WTC11 (cell line): ENCODE results near the gene GPC5. TPM values are rescaled to one million over a fixed set of nuclear protein-coding genes. Genes with fewer than 3 reads are reported as not detected.
A peak's percentile ranks its signal among the peaks of the same experiment; 100 is the strongest.

Source experiments
- ATAC-seq: fragments of 200-7000 bp; cut with Tn5 transposase; 2 replicates; pipeline ENCODE4 v1.10.0; 2021; ENCODE audit warnings: mild to moderate bottlenecking, moderate library complexity
- CTCF ChIA-PET: fragments of 300-600 bp; sonication (Branson Sonifier 250); formaldehyde crosslinking; loops from one replicate; lab custom pipeline; 2021; ENCODE audit warnings: antibody characterized with exemption; lab: Charles Lee
- POLR2A ChIA-PET: fragments of 350-600 bp; sonication (Branson Sonifier 250); formaldehyde crosslinking; loops from one replicate; lab custom pipeline; 2021; ENCODE audit warnings: antibody characterized with exemption; lab: Charles Lee
- DNase-seq: peaks from one replicate; pipeline ENCODE4 v3.0.0; 2021; ENCODE audit warnings: low spot score
- H3K27ac Mint-ChIP-seq: 2 replicates; pipeline ENCODE4 v1.8.0; 2021; ENCODE audit warnings: mixed read lengths
- H3K27me3 Mint-ChIP-seq: 2 replicates; pipeline ENCODE4 v1.8.0; 2021; ENCODE audit warnings: low read depth, mild to moderate bottlenecking, moderate library complexity, mixed read lengths
- H3K36me3 Mint-ChIP-seq: 2 replicates; pipeline ENCODE4 v1.8.0; 2021; ENCODE audit warnings: mixed read lengths
- H3K4me1 Mint-ChIP-seq: 2 replicates; pipeline ENCODE4 v1.8.0; 2022; ENCODE audit warnings: mixed read lengths
- H3K4me3 Mint-ChIP-seq: 2 replicates; pipeline ENCODE4 v1.8.0; 2021; ENCODE audit warnings: mild to moderate bottlenecking, moderate library complexity, mixed read lengths
- H3K9me3 Mint-ChIP-seq: 2 replicates; pipeline ENCODE4 v1.8.0; 2021; ENCODE audit warnings: mixed read lengths
- CBFB ChIP-seq: sonication (generic); formaldehyde crosslinking; IDR thresholded peaks from 2 replicates; pipeline ENCODE4 v1.8.1; 2022; ENCODE audit warnings: mild to moderate bottlenecking, low read depth, missing genetic modification reagents
- CTCF ChIP-seq: fragments of 200-600 bp; IDR thresholded peaks from 2 replicates; pipeline ENCODE4 v1.8.0; 2022; ENCODE audit warnings: antibody characterized with exemption
- E2F1 ChIP-seq: sonication (generic); formaldehyde crosslinking; IDR thresholded peaks from 2 replicates; pipeline ENCODE4 v1.8.0; 2022; ENCODE audit warnings: mild to moderate bottlenecking, missing genetic modification reagents
- EMX1 ChIP-seq: fragments of 250-450 bp; sonication (Bioruptor Pico); IDR thresholded peaks from 2 replicates; pipeline ENCODE4 v1.8.0; 2021; ENCODE audit warnings: mild to moderate bottlenecking
- ERG ChIP-seq: fragments of 250-450 bp; sonication (Bioruptor Pico); IDR thresholded peaks from 2 replicates; pipeline ENCODE4 v1.8.0; 2021; ENCODE audit warnings: mild to moderate bottlenecking
- GRHL2 ChIP-seq: fragments of 250-450 bp; sonication (Bioruptor Pico); IDR thresholded peaks from 2 replicates; pipeline ENCODE4 v1.8.0; 2022; ENCODE audit warnings: mild to moderate bottlenecking, moderate library complexity; ENCODE audit not compliant: insufficient replicate concordance, severe bottlenecking
- IRF2 ChIP-seq: sonication (generic); formaldehyde crosslinking; IDR thresholded peaks from 2 replicates; pipeline ENCODE4 v1.8.0; 2022; ENCODE audit warnings: low read depth, missing genetic modification reagents, borderline replicate concordance
- KAT7 ChIP-seq: sonication (generic); formaldehyde crosslinking; IDR thresholded peaks from 2 replicates; pipeline ENCODE4 v1.8.1; 2023; ENCODE audit warnings: missing genetic modification reagents, mild to moderate bottlenecking, borderline replicate concordance
- NFATC4 ChIP-seq: fragments of 250-450 bp; sonication (Bioruptor Pico); IDR thresholded peaks from 2 replicates; pipeline ENCODE4 v1.9.0; 2021; ENCODE audit warnings: mild to moderate bottlenecking
- NR1H2 ChIP-seq: sonication (generic); formaldehyde crosslinking; IDR thresholded peaks from 2 replicates; pipeline ENCODE4 v1.9.0; 2021; ENCODE audit warnings: mild to moderate bottlenecking, moderate library complexity, missing genetic modification reagents
- OVOL2 ChIP-seq: fragments of 250-450 bp; sonication (Bioruptor Pico); IDR thresholded peaks from 2 replicates; pipeline ENCODE4 v1.9.0; 2021; ENCODE audit warnings: mild to moderate bottlenecking, borderline replicate concordance
- PREB ChIP-seq: sonication (generic); formaldehyde crosslinking; IDR thresholded peaks from 2 replicates; pipeline ENCODE4 v1.8.1; 2022; ENCODE audit warnings: mild to moderate bottlenecking, missing genetic modification reagents, moderate library complexity, borderline replicate concordance
- TEAD1 ChIP-seq: sonication (generic); formaldehyde crosslinking; IDR thresholded peaks from 2 replicates; pipeline ENCODE4 v1.8.0; 2022; ENCODE audit warnings: mild to moderate bottlenecking, missing genetic modification reagents
- USF1 ChIP-seq: sonication (generic); formaldehyde crosslinking; IDR thresholded peaks from 2 replicates; pipeline ENCODE4 v1.8.0; 2022; ENCODE audit warnings: mild to moderate bottlenecking, missing genetic modification reagents
- ZBTB43 ChIP-seq: sonication (generic); formaldehyde crosslinking; IDR thresholded peaks from 2 replicates; pipeline ENCODE4 v1.8.1; 2023; ENCODE audit warnings: mild to moderate bottlenecking, missing genetic modification reagents
- ZMAT4 ChIP-seq: fragments of 250-450 bp; sonication (Bioruptor Pico); IDR thresholded peaks from 2 replicates; pipeline ENCODE4 v1.9.0; 2021; ENCODE audit warnings: mild to moderate bottlenecking
- ZNF423 ChIP-seq: fragments of 250-450 bp; sonication (Bioruptor Pico); IDR thresholded peaks from 2 replicates; pipeline ENCODE4 v2.1.2; 2022; ENCODE audit warnings: mild to moderate bottlenecking, moderate library complexity
- ZNF512 ChIP-seq: sonication (generic); formaldehyde crosslinking; IDR thresholded peaks from 2 replicates; pipeline ENCODE4 v1.8.1; 2022; ENCODE audit warnings: missing genetic modification reagents, borderline replicate concordance
- total RNA-seq: library from RNA; stranded (reverse); gene quantifications from 3 replicates; pipeline ENCODE4 v1.2.3, GENCODE V29; 2021

GPC5 gene
- total RNA-seq, 1 experiment from 2014 or later, result 0.46 TPM

- Mint-ChIP-seq H3K27me3 (no peaks in the 10 kb centered on the region), H3K4me3 (no peak overlapping the region), H3K4me1 (peaks cover 21% of the 10 kb centered on the region), H3K9me3 (peaks cover 7% of the 10 kb centered on the region), H3K27ac (no peak overlapping the region), H3K36me3 (no peaks in the 10 kb centered on the region)
- DNase-seq, result no peak
- ChIA-PET POLR2A (no interaction called here), CTCF (no interaction called here)
- TF ChIP-seq IRF2, result no peak
- TF ChIP-seq NFATC4 (CRISPR knock-in tag), result no peak
- no peak for TF ChIP-seq ZNF423 (CRISPR knock-in tag)
- TF ChIP-seq E2F1 (CRISPR knock-in tag), result no peak
- TF ChIP-seq ZNF512, result no peak
- TF ChIP-seq CTCF, result no peak
- no peak for TF ChIP-seq TEAD1 (CRISPR knock-in tag)
- TF ChIP-seq GRHL2 (CRISPR knock-in tag), result no peak
- TF ChIP-seq ERG (CRISPR knock-in tag), result no peak
- TF ChIP-seq NR1H2 (CRISPR knock-in tag), result no peak
- ATAC-seq, result no peak
These were observed 1281.2 kb downstream of the GPC5 start for GRCh38 chr13:92679602-92680001.

GRCh38 chr13:92681239-92681638 lies 1282.8 kb downstream of the GPC5 start:
- Mint-ChIP-seq H3K9me3 (peaks cover 10% of the 10 kb centered on the region), H3K36me3 (no peaks in the 10 kb centered on the region; the same call in 1 of the 2 replicates), H3K27me3 (no peaks in the 10 kb centered on the region), H3K4me3 (no peak overlapping the region), H3K4me1 (peaks cover 21% of the 10 kb centered on the region), H3K27ac (0 out of 2 replicates have a peak overlapping the region, but pooled peaks have one; percentile 1)
- CTCF ChIA-PET, result no interaction called here
- TF ChIP-seq OVOL2 (CRISPR knock-in tag) (no peak), TEAD1 (CRISPR knock-in tag) (peak; percentile 30; the same call in 1 of the 2 replicates)
- ATAC-seq (peak; percentile 93), DNase-seq (peak; percentile 13)
- POLR2A ChIA-PET, result no interaction called here

- Mint-ChIP-seq H3K9me3 (peaks cover 10% of the 10 kb centered on the region), H3K36me3 (no peaks in the 10 kb centered on the region; the same call in 1 of the 2 replicates), H3K27ac (no peak overlapping the region), H3K27me3 (no peaks in the 10 kb centered on the region), H3K4me1 (peaks cover 14% of the 10 kb centered on the region), H3K4me3 (no peak overlapping the region)
- POLR2A ChIA-PET, result interaction anchor here (0.5 kb wide), 1 partner anchor 165 kb away, joined by 3 read pairs; no protein-coding TSS in a partner anchor
- DNase-seq, result no peak
- CTCF ChIA-PET, result no interaction called here
- TF ChIP-seq ZBTB43 (CRISPR knock-in tag), result no peak
- no peak for TF ChIP-seq EMX1
- TF ChIP-seq ZMAT4 (CRISPR knock-in tag), result no peak
- no peak for TF ChIP-seq PREB (CRISPR knock-in tag)
- no peak for TF ChIP-seq CBFB
- TF ChIP-seq KAT7, result no peak
- TF ChIP-seq USF1 (CRISPR knock-in tag), result no peak
- ATAC-seq, result no peak
These were observed 1284.6 kb downstream of the GPC5 start for GRCh38 chr13:92682832-92683517.
